GM19043 (cell line): ENCODE measurements around the gene CSMD2.

Experiments
- ATAC-seq: cut with Tn5 transposase; IDR thresholded peaks from one replicate; pipeline ENCODE4 v1.9.1; 2021; ENCODE audit warnings: low read depth; ENCODE audit not compliant: unreplicated experiment

CSMD2 gene

GRCh38 chr1:33925586-33925985 lies 239.4 kb downstream of the CSMD2 start:
- ATAC-seq: no peak

- no peak for ATAC-seq
Measured at GRCh38 chr1:33921281-33921680, 243.7 kb downstream of the CSMD2 start.

GRCh38 chr1:33918368-33918767 lies 246.7 kb downstream of the CSMD2 start:
- ATAC-seq: no peak

- no peak for ATAC-seq
Measured at GRCh38 chr1:33916786-33917185, 248.2 kb downstream of the CSMD2 start.

GRCh38 chr1:33914531-33914930 lies 250.5 kb downstream of the CSMD2 start:
- no peak for ATAC-seq

GRCh38 chr1:33908324-33908956 lies 256.6 kb downstream of the CSMD2 start:
- ATAC-seq: no peak

GRCh38 chr1:33906156-33906555 lies 258.9 kb downstream of the CSMD2 start:
- no peak for ATAC-seq

- no peak for ATAC-seq
Measured at GRCh38 chr1:33905241-33905640, 259.8 kb downstream of the CSMD2 start.

GRCh38 chr1:33903210-33903589 lies 261.8 kb downstream of the CSMD2 start:
- ATAC-seq: peak; percentile 56

- ATAC-seq: peak; percentile 63
Measured at GRCh38 chr1:33902486-33903209, 262.4 kb downstream of the CSMD2 start.

- no peak for ATAC-seq
Measured at GRCh38 chr1:33899746-33900145, 265.3 kb downstream of the CSMD2 start.

- no peak for ATAC-seq
Measured at GRCh38 chr1:33898881-33899280, 266.1 kb downstream of the CSMD2 start.

GRCh38 chr1:33898406-33898805 lies 266.6 kb downstream of the CSMD2 start:
- no peak for ATAC-seq

- ATAC-seq: no peak
Measured at GRCh38 chr1:33897092-33897725, 267.8 kb downstream of the CSMD2 start.

- no peak for ATAC-seq
Measured at GRCh38 chr1:33895976-33896375, 269.1 kb downstream of the CSMD2 start.

- no peak for ATAC-seq
Measured at GRCh38 chr1:33895396-33895795, 269.6 kb downstream of the CSMD2 start.

- no peak for ATAC-seq
Measured at GRCh38 chr1:33893147-33893830, 271.7 kb downstream of the CSMD2 start.

- ATAC-seq: no peak
Measured at GRCh38 chr1:33886496-33886895, 278.5 kb downstream of the CSMD2 start.

- no peak for ATAC-seq
Measured at GRCh38 chr1:33880305-33880704, 284.7 kb downstream of the CSMD2 start.

GRCh38 chr1:33878392-33878791 lies 286.6 kb downstream of the CSMD2 start:
- ATAC-seq: no peak

- no peak for ATAC-seq
Measured at GRCh38 chr1:33876970-33877650, 287.9 kb downstream of the CSMD2 start.
